ENCODE results near the gene TRIB2.

GRCh38 chr2:12762976-12763375 is 46.2 kb downstream of the TRIB2 start:
- no peak for TF ChIP-seq CTCF (conservative IDR thresholded peaks at IDR 0.05; ENCODE audit: low read depth, low read length)
- TF ChIP-seq ELK1 (IDR thresholded peaks at IDR 0.05; ENCODE audit: borderline replicate concordance, low read depth, low read length), result no peak
- TF ChIP-seq MXI1 (IDR thresholded peaks at IDR 0.05; ENCODE audit: borderline replicate concordance, low read depth, low read length), result no peak
- TF ChIP-seq MAZ (IDR thresholded peaks at IDR 0.05; ENCODE audit: borderline replicate concordance, low read depth, low read length), result no peak
- no peak for TF ChIP-seq POLR2A (IDR thresholded peaks at IDR 0.05; ENCODE audit: low read depth, low read length)
- TF ChIP-seq RAD21 (IDR thresholded peaks at IDR 0.05; ENCODE audit: low read length), result no peak
- TF ChIP-seq BHLHE40 (IDR thresholded peaks at IDR 0.05; ENCODE audit: low read depth, low read length), result no peak
